Stimulated activated CD4-positive, alpha-beta T cell treated with anti-CD3 and anti-CD28 coated beads, TNF-alpha, amount 100 ng/mL, for 24 hours (primary cell): ENCODE measurements around the gene EPN3.

Source experiments
- DNase-seq, 3 experiments: peaks; one replicate each; pipeline ENCODE4 v3.0.0-alpha.2; 2020; ENCODE audit warnings: low read depth in 3 of 3

The EPN3 gene

DNA sequence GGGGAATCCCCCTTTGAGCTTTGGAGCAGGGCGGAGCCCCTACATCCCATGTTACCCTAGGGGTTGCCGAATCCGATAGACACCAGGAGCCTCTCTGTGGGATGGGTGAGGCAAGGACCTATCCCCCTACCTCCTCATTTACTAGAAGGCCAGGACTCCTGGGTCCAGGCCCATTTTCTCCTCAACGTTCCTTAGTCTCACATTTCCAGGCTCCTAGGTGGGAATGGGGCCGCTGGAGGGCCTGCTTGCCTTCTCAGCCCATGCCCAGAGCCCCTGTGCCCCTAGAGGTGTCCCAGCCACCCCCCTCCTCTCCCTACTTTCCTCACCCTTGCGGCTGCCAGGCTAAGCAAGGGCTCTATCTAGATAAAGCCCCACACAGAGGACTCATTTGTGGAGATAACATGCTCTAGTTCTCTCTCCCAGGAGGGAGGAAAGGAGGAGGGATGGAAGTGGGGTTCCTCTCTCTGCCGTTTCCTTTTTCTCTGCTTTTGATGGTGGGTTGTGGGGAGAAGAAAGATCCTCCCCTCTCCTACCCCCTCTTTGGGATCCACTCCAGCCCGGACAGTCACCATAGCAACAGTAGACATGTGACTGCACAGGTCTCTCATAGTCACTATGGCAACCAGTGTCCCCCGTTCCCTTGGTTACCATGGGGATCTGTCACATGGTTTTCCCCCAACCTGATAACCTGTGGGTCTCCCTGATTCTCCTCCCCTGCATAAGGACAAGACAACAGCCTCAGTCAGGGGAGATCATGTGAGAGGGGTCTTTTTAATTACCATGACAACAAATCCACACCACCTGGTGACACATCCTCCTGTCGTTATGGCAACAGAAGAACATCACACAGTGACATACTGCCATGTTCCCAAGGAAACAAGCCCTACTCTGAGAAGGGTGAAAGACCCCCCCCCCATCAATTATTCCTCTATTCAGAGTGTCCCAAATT is 33.1 kb downstream of the EPN3 start:
- no peak for DNase-seq

DNA sequence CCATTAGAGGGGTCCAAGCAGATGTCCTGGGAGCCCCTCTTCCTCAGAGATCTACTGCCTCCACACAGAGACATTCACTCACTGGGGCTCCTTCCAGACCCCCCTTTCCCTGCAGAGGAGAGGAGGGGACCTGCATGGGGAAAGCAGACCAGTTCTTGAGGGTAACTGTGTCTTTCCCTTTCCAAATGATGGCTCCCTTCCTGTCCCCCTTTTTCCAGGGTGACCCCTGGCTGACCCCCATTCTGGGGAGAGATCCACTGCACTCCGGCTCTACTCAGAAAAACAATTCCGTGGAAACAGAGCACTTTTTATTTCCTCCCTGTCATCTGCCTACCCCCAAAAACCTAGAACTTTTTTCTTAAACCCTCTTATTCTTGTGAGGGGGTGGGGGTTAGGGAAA is 34.4 kb downstream of the EPN3 start:
- no peak for DNase-seq

DNA sequence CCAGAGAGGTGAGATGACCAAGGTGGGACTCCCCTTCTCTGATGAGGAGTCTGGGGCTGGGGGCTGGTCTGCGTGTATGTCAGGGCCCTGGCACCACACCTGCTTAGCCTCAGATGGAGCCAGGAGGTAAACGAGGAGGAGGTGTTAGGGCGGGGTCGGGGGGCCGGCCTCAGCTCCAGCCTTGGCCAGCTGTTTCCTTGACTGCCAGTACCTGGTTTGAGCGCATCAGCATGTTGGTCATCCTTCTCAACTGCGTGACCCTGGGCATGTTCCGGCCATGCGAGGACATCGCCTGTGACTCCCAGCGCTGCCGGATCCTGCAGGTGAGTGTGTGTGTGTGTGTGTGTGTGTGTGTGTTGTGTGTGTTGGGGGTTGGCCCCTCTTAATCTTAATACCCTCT is 36.1 kb downstream of the EPN3 start:
- no peak for DNase-seq

DNA sequence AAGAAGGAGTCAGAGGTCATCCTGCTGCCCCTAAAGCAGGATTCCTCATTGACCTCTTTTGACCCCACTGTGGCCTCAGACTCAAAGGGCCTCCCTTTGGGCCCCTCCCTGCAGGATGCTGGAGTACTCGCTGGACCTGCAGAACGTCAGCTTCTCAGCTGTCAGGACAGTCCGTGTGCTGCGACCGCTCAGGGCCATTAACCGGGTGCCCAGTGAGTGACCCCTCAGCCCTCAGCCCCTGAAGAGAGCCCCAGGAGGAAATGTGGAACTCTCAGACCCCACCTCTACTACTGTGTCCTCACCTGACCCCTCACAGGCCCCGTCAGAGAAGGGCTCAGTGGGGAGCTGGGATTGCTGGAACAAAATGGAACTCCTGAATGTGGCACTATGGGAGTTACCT is 37.1 kb downstream of the EPN3 start:
- DNase-seq, result no peak

DNA sequence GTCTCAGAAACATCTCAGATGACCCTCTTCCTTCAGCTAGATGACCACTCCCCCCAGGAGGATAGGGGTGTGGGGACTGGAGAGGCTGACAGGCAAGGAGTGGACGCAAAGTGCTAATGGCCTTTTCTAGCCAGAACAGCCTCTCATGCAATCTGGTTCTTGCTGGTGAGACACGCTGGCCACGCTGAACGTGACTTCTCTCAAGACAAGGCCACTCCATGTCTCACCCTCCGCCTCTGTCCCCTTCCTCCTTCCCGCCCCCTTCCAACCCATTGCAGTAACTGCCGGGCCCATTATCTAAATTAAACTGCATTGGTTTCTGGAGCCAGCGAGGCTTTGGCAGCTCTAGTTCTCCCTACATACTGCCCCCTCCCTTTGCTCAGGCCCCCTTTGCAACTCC is 37.5 kb downstream of the EPN3 start:
- no peak for DNase-seq

DNA sequence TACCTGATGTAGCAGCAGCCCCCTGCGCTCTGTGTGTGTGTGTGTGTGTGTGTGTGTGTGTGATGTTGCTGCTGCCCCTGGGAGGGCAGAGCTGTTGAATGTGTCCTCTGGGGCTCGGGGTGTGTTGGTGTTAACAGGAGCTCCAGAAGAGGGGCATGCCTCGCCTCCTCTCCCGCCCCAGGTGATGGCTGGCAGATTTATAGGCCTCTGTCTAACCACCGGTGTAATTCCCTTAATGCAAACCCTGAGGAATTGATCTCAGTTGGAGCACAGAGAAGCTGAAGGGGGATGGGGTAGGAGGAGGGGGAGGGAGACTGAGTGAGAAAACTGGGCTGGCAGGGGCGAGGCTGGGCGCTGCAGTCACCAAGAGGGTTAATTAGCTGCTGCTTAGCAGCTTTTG is 38.0 kb downstream of the EPN3 start:
- DNase-seq, result no peak

DNA sequence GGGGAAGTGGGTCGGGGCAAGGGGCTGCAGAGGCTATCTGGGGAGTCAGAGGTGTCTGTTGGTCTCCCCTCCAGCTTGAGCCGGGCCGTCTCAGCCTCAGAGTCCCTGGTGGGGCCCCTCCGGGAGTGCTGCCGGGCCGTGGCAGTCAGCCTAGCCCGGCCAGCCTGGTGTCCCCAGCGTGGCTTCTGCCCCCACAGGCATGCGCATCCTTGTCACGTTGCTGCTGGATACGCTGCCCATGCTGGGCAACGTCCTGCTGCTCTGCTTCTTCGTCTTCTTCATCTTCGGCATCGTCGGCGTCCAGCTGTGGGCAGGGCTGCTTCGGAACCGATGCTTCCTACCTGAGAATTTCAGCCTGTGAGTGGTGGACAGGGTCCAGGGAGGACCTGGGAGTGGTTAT is 39.1 kb downstream of the EPN3 start:
- no peak for DNase-seq

DNA sequence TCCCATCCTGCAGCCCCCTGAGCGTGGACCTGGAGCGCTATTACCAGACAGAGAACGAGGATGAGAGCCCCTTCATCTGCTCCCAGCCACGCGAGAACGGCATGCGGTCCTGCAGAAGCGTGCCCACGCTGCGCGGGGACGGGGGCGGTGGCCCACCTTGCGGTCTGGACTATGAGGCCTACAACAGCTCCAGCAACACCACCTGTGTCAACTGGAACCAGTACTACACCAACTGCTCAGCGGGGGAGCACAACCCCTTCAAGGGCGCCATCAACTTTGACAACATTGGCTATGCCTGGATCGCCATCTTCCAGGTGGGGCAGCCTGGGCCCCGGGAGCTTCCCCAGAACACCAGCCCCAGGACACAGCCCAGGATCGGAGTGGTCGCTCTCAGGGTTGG is 40.0 kb downstream of the EPN3 start:
- DNase-seq, result no peak

DNA sequence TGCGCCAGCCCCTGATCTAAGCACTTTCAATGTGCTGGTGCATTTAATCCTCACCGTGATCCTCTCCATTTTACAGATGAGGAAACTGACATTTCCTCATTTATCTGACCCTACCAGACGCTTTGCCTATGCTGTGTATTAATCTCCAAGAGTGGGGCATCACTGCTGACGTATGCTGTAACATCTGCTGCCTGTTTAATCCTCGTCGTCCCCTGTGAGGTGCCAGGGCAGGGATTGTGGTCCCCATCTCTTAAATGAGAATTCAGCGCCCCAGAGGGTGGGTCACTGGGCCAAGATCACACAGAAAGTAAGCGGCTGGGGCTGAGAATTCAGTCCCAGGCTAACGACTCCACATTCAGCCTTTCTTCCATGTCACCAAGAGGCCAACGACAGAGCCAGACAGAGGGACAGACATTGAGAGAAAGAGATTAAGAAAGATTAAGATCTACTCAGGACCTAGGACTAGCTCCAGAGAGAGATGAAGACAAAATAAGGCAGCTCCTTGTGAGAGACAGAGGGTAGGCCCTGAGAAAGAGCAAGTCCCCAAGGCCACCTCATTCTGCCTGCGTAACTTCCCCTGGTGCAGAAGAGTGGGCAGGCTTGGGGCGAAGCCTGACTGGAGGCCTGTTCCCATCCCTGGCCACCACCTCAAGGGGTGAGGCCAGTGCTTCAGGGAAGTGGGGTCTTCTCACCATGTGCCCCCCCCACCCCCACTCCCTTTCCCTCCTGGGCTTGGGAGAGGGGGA is 41.5 kb downstream of the EPN3 start:
- no peak for DNase-seq

DNA sequence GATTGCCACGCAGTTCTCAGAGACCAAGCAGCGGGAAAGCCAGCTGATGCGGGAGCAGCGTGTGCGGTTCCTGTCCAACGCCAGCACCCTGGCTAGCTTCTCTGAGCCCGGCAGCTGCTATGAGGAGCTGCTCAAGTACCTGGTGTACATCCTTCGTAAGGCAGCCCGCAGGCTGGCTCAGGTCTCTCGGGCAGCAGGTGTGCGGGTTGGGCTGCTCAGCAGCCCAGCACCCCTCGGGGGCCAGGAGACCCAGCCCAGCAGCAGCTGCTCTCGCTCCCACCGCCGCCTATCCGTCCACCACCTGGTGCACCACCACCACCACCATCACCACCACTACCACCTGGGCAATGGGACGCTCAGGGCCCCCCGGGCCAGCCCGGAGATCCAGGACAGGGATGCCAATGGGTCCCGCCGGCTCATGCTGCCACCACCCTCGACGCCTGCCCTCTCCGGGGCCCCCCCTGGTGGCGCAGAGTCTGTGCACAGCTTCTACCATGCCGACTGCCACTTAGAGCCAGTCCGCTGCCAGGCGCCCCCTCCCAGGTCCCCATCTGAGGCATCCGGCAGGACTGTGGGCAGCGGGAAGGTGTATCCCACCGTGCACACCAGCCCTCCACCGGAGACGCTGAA is 43.2 kb downstream of the EPN3 start:
- no peak for DNase-seq

DNA sequence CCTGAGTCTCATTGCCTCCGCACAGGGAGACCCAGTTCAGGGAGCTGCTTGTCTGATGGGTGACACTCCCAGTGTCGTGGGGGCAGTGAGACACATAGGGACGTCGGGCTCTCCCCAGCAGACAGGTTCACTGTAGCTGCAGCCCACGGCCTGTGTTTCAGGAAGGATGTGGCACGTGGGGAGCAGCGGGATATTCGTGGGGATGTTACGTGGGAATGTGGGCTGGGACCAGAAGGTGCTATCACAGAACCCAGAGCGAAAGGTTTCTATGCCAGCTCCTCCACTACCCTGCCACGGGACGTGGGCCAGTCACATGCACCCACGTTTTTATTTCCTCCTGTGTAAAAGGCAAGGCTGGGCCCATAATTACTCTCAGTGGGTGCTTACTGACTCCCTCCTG is 44.3 kb downstream of the EPN3 start:
- DNase-seq, result no peak

DNA sequence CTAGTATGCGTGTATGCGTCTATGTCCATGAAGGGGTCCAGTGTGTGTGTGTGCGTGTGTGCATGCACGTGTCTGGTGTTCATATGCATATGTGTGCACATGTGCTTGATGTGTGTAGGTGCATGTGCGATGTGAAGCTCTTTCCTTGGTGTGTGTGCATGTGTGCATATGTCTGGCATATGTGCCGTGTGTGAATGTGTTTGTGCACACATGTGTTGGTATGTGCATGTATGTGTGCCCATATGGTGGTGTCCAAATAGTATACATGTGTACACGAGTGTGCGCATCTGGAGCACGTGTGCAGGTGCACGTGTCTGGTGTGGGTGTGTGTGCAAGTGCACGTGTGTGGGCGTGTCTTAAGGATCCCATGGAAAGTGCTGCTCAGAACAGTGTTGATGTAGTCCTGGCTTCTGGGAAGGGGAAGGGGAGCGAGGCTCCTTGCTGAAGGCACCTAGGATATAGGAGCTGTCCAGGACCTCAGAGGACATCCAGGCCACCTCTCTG is 45.0 kb downstream of the EPN3 start:
- DNase-seq, result no peak

DNA sequence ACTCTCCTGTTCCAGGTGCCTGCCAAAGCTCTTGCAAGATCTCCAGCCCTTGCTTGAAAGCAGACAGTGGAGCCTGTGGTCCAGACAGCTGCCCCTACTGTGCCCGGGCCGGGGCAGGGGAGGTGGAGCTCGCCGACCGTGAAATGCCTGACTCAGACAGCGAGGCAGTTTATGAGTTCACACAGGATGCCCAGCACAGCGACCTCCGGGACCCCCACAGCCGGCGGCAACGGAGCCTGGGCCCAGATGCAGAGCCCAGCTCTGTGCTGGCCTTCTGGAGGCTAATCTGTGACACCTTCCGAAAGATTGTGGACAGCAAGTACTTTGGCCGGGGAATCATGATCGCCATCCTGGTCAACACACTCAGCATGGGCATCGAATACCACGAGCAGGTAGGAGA is 45.6 kb downstream of the EPN3 start:
- DNase-seq, result no peak

DNA sequence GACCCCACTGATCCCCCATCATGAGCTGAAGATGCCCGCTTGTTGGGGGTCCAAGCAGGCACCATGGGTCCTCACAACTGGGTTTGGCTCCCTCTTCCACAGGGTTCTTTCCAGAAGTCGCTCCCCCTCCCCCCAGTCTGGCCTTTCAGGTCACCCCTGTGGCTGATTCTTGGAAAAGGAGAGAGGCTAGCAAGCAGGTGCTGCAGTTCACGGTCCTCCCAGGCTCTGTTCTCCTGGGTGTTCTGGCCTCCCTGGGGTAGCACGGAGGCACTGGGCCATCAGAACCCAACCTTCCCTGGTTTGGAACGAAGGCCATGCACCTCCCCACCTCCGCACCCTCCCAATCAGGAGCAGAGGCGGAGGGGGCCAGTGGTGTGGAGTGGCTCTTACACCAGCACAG is 46.9 kb downstream of the EPN3 start:
- no peak for DNase-seq

DNA sequence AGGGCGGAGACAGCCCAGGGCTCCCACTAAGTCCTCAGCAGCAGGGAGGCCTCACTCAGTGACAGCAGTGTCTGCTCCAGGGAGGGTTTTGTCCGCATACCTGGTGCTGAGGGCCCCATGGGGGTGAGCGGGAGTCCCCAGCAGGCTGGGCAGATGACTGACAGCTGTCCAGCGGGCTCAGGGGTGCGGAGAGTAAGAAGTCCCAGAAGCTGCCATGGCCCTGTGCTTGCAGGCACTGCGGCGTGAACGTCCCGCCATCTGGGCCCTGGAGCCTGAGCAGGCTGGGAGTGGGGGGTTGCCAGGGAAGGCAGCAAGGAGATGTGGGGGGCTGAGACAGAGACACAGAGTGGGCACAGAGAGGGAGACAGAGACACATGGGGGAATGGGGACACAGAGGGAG is 48.1 kb downstream of the EPN3 start:
- DNase-seq, result no peak

DNA sequence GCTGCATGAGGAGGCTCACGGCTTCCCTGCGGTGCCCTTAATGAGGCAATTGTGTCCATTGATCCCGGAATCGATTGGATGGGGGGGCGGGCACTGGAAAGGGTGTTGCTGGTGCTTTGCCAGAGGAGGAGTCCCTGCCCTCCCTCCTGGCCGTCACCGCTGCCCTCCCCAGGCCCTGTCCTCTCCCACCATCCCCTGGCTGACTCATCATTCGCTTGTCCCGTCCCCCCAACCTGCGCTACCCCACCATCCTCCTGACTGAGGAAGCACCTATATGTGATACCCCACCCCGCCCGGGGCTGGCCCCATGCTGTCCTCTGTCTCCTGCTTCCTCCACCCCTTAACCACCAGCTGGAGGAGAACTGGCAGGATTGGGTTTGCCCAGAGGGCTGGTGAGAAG is 48.8 kb downstream of the EPN3 start:
- DNase-seq, result no peak

DNA sequence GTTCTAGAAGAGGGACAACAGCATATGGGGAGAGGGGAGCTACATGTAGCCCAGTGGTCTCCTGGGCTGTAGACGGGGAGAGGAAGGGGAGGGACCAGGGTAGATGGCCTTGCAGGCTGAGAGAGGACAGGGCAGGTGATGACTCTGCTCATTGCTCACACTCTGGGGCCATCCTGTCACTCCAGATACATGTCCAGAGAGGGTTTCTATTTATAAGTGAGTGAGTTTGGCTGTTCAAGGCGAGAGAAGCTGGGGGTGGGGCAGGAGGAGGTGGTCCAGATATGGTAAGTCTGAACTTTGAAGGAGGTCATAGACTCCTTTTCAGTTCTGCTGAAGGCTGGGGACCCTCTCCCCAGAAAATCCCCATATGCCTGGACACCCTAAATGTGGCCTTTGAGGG is 50.2 kb downstream of the EPN3 start:
- no peak for DNase-seq

DNA sequence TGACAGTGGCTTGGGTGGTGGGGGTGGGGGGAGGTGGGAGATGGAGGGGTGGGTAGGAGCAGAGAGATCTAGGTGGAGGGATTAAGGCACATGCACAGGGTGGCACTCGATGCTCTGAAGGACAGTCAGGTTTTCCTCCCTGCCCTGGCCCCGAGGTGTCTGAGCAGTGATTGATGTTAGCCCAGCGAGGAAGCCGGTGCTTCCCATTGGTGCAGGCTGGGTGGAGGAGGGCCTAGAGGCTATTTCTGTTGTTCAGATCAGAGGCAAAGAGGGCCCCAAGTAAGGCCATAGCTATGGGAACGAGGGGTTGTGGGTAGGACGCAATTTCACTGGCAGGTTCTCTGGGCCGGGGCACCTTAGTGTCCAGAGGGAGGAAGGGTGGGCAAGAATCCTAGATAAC is 51.1 kb downstream of the EPN3 start:
- DNase-seq, result no peak

DNA sequence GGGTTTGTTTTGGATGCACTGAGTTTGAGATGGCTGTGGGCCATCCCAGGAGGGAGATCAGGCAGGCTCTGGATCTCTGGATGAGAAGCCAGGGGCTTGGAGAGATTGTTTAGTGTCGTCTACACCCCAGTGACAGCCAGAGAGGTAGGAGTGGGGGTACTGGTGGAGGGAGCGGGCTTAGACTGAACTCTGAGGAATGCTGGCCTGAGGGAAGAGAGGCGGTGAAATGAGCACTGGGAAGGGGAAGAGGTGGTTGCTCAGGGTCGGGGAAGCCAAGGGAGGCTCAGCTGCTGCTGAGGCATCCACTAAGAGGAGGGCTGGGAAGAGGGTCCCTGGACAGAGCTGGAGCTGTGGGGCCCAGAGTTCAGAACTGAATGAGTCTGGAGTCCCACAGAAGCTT is 51.6 kb downstream of the EPN3 start:
- no peak for DNase-seq

DNA sequence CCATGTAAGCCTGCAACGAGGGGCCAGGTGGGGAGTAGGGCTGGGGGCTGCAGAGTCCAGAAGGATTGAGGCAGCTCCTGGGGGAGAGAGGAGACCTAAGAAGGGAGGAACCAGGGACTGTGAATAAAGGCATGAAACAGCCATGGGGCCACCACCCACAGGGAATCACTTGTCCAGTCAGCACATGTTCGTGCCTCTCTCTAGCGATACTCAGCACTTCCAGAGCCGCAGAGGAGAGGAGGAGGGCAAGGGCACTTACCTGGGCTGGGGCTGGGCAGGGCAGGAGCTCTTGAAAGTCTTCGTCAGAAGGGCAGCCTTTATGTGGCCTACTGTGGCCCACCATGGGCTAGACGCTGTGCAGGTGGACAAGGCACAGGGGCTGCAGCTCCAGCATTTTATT is 52.2 kb downstream of the EPN3 start:
- no peak for DNase-seq

DNA sequence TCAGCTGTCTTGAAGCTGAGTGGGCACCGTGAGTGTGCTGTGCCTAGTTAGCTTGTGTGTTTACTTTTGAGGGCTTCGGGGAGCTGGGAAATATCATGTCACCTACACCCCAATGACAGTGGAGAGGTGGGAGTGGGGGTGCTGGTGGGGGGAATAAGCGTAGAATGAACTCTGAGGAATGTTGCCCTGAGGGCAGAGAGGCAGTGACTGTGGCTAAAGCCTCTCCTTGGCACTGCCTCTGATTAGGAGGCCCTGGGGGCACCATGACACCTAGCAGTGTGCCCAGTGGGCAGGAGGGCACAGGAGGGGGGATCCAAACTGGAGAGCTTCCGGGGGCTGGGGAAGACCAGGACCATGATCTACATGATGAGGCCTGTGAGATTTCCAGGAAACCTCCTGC is 52.8 kb downstream of the EPN3 start:
- DNase-seq, result no peak

DNA sequence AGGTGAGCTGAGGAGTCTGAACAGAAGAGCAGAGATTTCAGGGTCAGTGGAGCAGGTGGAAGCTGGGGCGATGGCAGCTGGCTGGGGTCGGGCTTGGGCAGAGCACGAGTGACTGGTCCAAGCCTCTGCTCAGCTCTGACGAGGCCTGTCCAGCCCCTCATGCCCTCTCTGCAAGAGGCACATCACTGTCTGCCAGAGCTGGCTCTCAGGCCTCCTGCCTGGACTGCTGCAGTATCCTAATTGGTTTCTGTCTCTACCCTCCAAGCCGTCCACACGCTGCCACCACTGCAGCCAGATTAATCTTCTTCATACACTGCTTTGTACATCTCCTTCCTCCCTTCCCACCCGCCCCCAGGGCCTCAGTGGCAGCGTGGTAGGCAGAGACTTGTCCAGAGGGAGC is 53.4 kb downstream of the EPN3 start:
- no peak for DNase-seq
